ENCODE data around the gene TMEM163.
"Not testable (repeated sequence)": the region's sequence is repeated elsewhere in the genome, so short reads cannot be mapped to it uniquely, and the experiment has no call there.

The TMEM163 gene

GRCh38 chr2:134623046-134623445 is 95.8 kb downstream of the TMEM163 start:
- no peak for DNase-seq

GRCh38 chr2:134621939-134622705 is 96.7 kb downstream of the TMEM163 start:
- no peak for DNase-seq

- no peak for DNase-seq
These were observed 99.5 kb downstream of the TMEM163 start for GRCh38 chr2:134619250-134619649.

GRCh38 chr2:134615480-134615879 is 103.3 kb downstream of the TMEM163 start:
- DNase-seq: not testable (repeated sequence)

GRCh38 chr2:134611316-134611715 is 107.5 kb downstream of the TMEM163 start:
- DNase-seq: no peak

GRCh38 chr2:134610871-134611270 is 107.9 kb downstream of the TMEM163 start:
- DNase-seq: no peak

GRCh38 chr2:134609924-134610513 is 108.8 kb downstream of the TMEM163 start:
- DNase-seq: no peak

GRCh38 chr2:134603966-134604365 is 114.8 kb downstream of the TMEM163 start:
- no peak for DNase-seq

GRCh38 chr2:134602666-134603065 is 116.1 kb downstream of the TMEM163 start:
- no peak for DNase-seq

GRCh38 chr2:134601264-134601663 is 117.5 kb downstream of the TMEM163 start:
- no peak for DNase-seq

- DNase-seq: no peak
These were observed 118.6 kb downstream of the TMEM163 start for GRCh38 chr2:134600208-134600607.

GRCh38 chr2:134599236-134599635 is 119.6 kb downstream of the TMEM163 start:
- no peak for DNase-seq

- DNase-seq: no peak
These were observed 124.4 kb downstream of the TMEM163 start for GRCh38 chr2:134594399-134594798.

- no peak for DNase-seq
These were observed 125.3 kb downstream of the TMEM163 start for GRCh38 chr2:134593519-134593918.

- no peak for DNase-seq
These were observed 126.4 kb downstream of the TMEM163 start for GRCh38 chr2:134592377-134592776.

GRCh38 chr2:134591526-134591925 is 127.3 kb downstream of the TMEM163 start:
- no peak for DNase-seq

- no peak for DNase-seq
These were observed 128.1 kb downstream of the TMEM163 start for GRCh38 chr2:134590679-134591078.

- not testable (repeated sequence) for DNase-seq
These were observed 129.4 kb downstream of the TMEM163 start for GRCh38 chr2:134589171-134590083.

- DNase-seq: no peak
These were observed 130.2 kb downstream of the TMEM163 start for GRCh38 chr2:134588556-134588955.

- DNase-seq: no peak
These were observed 132.4 kb downstream of the TMEM163 start for GRCh38 chr2:134586326-134586965.

GRCh38 chr2:134583997-134584520 is 134.7 kb downstream of the TMEM163 start:
- DNase-seq: no peak

Data from nucleus accumbens (tissue), 56 donors.